Activated B cell treated with CpG ODN at 0.5 μM for 24 hours (primary cell): ENCODE measurements around the gene SPP1. TPM values are rescaled to one million over a fixed set of nuclear protein-coding genes. Genes with fewer than 3 reads are reported as not detected.

Experiments
- ATAC-seq: fragments of 200-7000 bp; cut with Tn5 transposase; one replicate; pipeline ENCODE4 v1.10.0; 2021; ENCODE audit warnings: low read depth, mild to moderate bottlenecking, moderate library complexity
- CTCF ChIA-PET: fragments of 350-600 bp; sonication (Branson Sonifier 250); formaldehyde crosslinking; loops from one replicate; lab custom pipeline; 2021; ENCODE audit warnings: antibody characterized with exemption; lab: Charles Lee
- POLR2A ChIA-PET: fragments of 350-600 bp; sonication (Branson Sonifier 250); formaldehyde crosslinking; loops from one replicate; lab custom pipeline; 2021; ENCODE audit warnings: antibody characterized with exemption; lab: Charles Lee
- DNase-seq: peaks from one replicate; pipeline ENCODE4 v3.0.0; 2022
- H3K27ac Mint-ChIP-seq: one replicate; pipeline ENCODE4 v1.8.0; 2020; ENCODE audit warnings: mixed read lengths
- H3K27me3 Mint-ChIP-seq: one replicate; pipeline ENCODE4 v1.8.0; 2021; ENCODE audit warnings: mixed read lengths
- H3K36me3 Mint-ChIP-seq: one replicate; pipeline ENCODE4 v1.8.0; 2021; ENCODE audit warnings: low read depth, mixed read lengths
- H3K4me1 Mint-ChIP-seq: one replicate; pipeline ENCODE4 v1.8.0; 2021; ENCODE audit warnings: mixed read lengths
- H3K4me3 Mint-ChIP-seq: one replicate; pipeline ENCODE4 v1.8.0; 2020; ENCODE audit warnings: mild to moderate bottlenecking, mixed read lengths
- H3K9me3 Mint-ChIP-seq: one replicate; pipeline ENCODE4 v1.8.0; 2020; ENCODE audit warnings: mixed read lengths
- CTCF ChIP-seq: fragments of 200-600 bp; IDR thresholded peaks from one replicate; pipeline ENCODE4 v1.8.0; 2022; ENCODE audit warnings: antibody characterized with exemption, mild to moderate bottlenecking
- intact Hi-C: fragments of 100-400 bp; cut with micrococcal nuclease; formaldehyde crosslinking; loops from one replicate; pipeline ENCODE4 v1.15.1; 2024
- total RNA-seq: library from RNA; stranded (reverse); gene quantifications from 2 replicates; pipeline ENCODE4 v1.2.3, GENCODE V29; 2022

Gene SPP1
- total RNA-seq, 1 donor from 2014 or later = not detected

GRCh38 chr4:88001871-88002270 lies 26.4 kb downstream of the SPP1 start:
- no peak for TF ChIP-seq CTCF
- Mint-ChIP-seq H3K9me3 (no peaks in the 10 kb centered on the region), H3K4me1 (peaks cover 5% of the 10 kb centered on the region), H3K4me3 (no peak overlapping the region), H3K27ac (no peak overlapping the region), H3K27me3 (no peaks in the 10 kb centered on the region), H3K36me3 (no peaks in the 10 kb centered on the region)
- intact Hi-C loops = no loop called here
- ChIA-PET POLR2A (no interaction called here), CTCF (interaction anchor here (0.6 to 1.7 kb wide), 2 partner anchors 28 to 108 kb away, joined by 3 to 5 read pairs; no protein-coding TSS in a partner anchor)
- DNase-seq (no peak), ATAC-seq (no peak)

- ATAC-seq = no peak
- Mint-ChIP-seq H3K4me1 (peaks cover 7% of the 10 kb centered on the region), H3K36me3 (no peaks in the 10 kb centered on the region), H3K9me3 (no peaks in the 10 kb centered on the region), H3K27ac (no peak overlapping the region), H3K4me3 (no peak overlapping the region), H3K27me3 (no peaks in the 10 kb centered on the region)
- intact Hi-C loops = no loop called here
- DNase-seq = no peak
- ChIA-PET CTCF (interaction anchor here (1.7 kb wide), 1 partner anchor 29 kb away, joined by 5 read pairs; no protein-coding TSS in a partner anchor), POLR2A (no interaction called here)
- no peak for TF ChIP-seq CTCF
Measured at GRCh38 chr4:88002786-88003185, 27.3 kb downstream of the SPP1 start.

GRCh38 chr4:88003261-88003660 lies 27.7 kb downstream of the SPP1 start:
- DNase-seq (no peak), ATAC-seq (no peak)
- ChIA-PET POLR2A (no interaction called here), CTCF (no interaction called here)
- no peaks in the 10 kb centered on the region for H3K9me3 Mint-ChIP-seq
- H3K4me3 Mint-ChIP-seq = no peak overlapping the region
- no peak for TF ChIP-seq CTCF
- H3K4me1 Mint-ChIP-seq = peaks cover 7% of the 10 kb centered on the region
- no peaks in the 10 kb centered on the region for H3K27me3 Mint-ChIP-seq
- H3K36me3 Mint-ChIP-seq = no peaks in the 10 kb centered on the region
- intact Hi-C loops = no loop called here
- no peak overlapping the region for H3K27ac Mint-ChIP-seq

- intact Hi-C loops = loop anchor here (5.0 kb wide), 2 partner anchors 377 to 452 kb away; partner anchors contain the start of gene HERC5
- DNase-seq = no peak
- ChIA-PET CTCF (no interaction called here), POLR2A (no interaction called here)
- peaks cover 2% of the 10 kb centered on the region for H3K27me3 Mint-ChIP-seq
- no peak for TF ChIP-seq CTCF
- H3K4me1 Mint-ChIP-seq = peaks cover 17% of the 10 kb centered on the region
- H3K9me3 Mint-ChIP-seq = no peaks in the 10 kb centered on the region
- no peak overlapping the region for H3K4me3 Mint-ChIP-seq
- no peak overlapping the region for H3K27ac Mint-ChIP-seq
- no peak for ATAC-seq
- H3K36me3 Mint-ChIP-seq = no peaks in the 10 kb centered on the region
Measured at GRCh38 chr4:88005076-88005475, 29.6 kb downstream of the SPP1 start.

- intact Hi-C loops = loop anchor here (5.0 kb wide), 2 partner anchors 376 to 451 kb away; partner anchors contain the start of gene HERC5
- ATAC-seq = no peak
- ChIA-PET POLR2A (no interaction called here), CTCF (no interaction called here)
- Mint-ChIP-seq H3K4me3 (no peak overlapping the region), H3K27me3 (peaks cover 2% of the 10 kb centered on the region), H3K27ac (no peak overlapping the region), H3K9me3 (no peaks in the 10 kb centered on the region), H3K36me3 (no peaks in the 10 kb centered on the region), H3K4me1 (peaks cover 20% of the 10 kb centered on the region)
- no peak for TF ChIP-seq CTCF
- no peak for DNase-seq
Measured at GRCh38 chr4:88005946-88006345, 30.4 kb downstream of the SPP1 start.
